NCI-H128 (cell line): ENCODE measurements around the gene MYO1D.

Experiments
- DNase-seq: peaks from one replicate; lab custom pipeline; 2025; ENCODE audit not compliant: unreplicated experiment; lab: John Stamatoyannopoulos, UW

MYO1D gene

DNA sequence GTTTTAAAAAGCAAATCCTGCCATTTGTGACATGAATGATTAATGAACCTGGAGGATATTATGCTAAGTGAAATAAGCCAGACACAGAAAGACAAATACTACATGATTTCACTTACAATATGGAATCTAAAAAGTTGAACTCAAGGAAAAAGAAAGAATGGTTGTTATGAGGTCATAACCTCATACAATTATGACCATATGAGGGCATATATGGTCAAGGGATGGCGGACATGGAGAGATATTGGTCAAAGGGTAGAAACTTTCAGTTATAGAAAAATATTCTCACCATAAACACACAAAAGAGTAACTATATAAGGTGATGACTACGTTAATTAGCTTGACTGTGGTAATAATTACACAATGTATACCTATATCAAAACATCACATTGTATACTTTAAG, 56.5 kb downstream of the MYO1D start:
- no peak for DNase-seq

DNA sequence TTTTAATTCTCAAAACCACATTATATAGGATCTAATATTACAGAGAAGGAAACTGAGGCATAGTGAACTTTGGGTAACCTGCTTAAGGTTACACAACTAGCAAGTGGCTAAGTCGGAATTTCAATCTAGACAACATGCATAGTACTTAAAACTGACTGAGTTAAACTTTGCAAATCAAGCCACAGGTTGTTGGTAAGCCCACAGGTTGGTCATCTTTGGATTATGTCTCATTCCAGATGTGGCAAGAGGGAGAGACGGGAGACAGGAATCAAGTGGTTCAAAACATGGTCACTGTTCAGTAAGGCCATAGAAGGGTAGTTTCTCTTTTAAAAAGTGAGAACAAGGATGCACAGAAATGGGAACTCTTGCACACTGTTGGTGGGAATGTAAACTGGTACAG, 57.1 kb downstream of the MYO1D start:
- DNase-seq = no peak

DNA sequence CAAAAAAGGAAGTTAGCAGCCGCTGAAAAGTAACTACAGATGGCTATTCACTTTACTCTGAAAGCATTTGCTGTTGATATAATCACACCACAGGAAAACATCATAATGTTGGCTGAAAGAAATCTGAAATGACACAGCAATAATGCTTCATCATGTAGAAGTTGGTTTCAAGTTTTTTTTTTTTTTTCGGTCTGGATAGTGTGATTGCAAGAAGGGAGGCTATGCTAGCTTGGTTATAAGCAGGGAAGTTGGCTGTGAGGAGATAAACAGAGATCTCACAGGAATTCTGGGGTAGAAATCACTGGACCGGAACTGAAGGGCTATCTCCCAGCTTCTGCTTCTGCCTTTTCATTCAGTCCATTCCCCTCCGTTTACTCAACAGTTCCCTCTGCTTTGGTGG, 57.9 kb downstream of the MYO1D start:
- DNase-seq = no peak

DNA sequence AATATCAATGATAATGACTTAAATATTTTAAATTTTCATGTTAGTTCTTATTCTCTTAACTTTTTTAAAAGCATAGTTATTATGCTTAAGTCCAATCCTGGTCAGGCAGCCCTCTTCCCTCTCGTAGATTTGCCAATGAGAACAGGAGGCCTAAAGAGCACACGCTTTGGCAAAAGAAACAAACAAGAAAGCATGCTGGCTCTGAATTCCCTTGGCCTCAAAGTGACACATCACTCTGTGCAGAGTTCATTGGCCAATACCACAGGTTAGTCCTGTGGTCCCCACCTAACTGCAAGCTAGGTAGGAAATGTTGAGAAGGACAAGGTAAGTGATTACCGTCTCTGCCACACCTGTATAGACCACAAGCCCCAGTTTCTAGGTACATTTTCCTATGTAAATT, 61.5 kb downstream of the MYO1D start:
- no peak for DNase-seq

DNA sequence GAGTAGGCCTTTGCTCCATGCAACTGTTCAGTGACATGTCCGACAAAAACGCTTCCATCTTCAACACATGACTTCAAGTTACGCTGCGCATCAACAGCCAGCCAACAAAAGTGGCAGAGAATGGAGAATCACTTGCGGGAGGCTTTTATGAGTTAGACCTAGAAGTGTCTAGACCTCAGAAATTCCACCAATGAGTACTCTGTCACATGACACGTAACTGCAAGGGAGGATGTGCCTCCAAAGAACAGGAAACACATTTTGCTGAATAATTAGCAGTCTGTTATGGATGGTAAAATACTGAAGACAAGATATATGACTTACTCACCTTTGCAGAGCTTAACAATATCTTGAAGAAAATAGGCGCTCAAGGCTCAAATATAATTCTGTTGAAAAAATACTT, 62.1 kb downstream of the MYO1D start:
- no peak for DNase-seq

DNA sequence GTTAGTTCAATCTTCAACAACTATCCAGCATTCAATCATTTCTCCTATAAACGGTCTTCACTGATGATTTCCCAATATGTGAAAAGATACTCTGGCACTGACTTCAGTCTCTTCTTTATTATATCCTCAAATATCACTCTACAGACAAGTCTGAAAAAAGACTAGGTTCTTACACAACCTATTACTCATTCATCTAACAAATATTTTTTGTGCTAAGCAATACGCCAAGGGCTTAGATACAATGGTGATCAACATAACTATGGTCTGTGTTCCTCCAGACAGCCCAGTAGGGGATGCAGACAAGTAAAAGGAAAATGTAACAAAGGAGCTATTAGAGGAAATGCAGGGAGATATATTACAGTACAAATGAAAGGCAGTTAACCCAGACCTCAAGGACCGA, 63.9 kb downstream of the MYO1D start:
- no peak for DNase-seq

DNA sequence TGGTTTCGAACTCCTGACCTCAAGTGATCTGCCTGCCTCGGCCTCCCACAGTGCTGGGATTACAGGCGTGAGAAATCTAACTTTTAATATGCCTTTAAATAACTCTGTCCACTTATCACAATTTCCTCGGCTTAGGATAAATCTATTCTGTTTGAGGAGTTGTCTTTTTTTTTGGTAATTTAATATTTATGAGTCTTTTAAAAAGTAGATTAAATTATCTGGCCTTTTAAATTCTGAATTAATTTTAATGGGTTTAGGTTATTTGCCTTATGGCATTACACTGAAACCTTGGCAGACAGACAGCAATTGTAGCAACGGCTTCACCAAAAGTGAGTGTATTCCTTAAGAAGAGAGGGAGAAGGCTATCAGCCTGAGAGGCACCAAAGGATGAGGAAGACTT, 66.2 kb downstream of the MYO1D start:
- DNase-seq = no peak

DNA sequence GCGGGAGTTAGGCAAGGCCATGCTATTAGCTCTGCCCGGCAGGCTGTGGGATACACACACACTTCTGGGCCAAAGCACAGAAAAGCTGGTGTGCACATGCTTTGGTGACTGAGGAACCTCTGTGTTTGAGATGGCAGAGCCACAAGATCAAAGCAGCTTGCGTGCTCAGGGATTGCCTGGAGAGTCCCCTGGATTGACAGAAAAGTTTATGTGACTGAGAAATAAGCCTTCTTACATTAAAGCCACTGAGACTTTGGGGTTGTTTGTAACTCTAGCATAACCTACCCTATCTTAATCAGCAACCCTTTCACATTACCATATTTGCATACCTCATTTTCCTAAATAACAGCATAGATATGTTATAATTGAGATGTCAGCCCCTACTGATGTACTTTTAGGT, 69.3 kb downstream of the MYO1D start:
- no peak for DNase-seq

DNA sequence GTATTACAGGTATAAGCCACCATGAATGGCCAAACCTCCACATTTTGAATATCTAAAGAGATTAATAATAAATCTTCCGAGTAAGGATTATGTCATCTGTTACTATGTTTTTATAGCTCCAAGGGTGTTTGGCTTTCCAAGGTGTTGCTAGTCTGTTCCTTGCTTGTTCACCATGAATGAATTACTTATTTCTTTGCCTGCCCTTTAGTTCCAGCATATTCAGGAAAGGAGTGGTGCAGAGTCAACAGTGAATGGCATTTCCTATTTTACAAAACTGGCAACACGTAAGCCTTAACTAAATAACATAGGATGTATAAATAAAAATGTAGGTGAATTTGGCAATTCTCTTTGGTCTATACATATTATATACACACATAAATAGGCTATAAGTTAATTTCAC, 70.3 kb downstream of the MYO1D start:
- no peak for DNase-seq

DNA sequence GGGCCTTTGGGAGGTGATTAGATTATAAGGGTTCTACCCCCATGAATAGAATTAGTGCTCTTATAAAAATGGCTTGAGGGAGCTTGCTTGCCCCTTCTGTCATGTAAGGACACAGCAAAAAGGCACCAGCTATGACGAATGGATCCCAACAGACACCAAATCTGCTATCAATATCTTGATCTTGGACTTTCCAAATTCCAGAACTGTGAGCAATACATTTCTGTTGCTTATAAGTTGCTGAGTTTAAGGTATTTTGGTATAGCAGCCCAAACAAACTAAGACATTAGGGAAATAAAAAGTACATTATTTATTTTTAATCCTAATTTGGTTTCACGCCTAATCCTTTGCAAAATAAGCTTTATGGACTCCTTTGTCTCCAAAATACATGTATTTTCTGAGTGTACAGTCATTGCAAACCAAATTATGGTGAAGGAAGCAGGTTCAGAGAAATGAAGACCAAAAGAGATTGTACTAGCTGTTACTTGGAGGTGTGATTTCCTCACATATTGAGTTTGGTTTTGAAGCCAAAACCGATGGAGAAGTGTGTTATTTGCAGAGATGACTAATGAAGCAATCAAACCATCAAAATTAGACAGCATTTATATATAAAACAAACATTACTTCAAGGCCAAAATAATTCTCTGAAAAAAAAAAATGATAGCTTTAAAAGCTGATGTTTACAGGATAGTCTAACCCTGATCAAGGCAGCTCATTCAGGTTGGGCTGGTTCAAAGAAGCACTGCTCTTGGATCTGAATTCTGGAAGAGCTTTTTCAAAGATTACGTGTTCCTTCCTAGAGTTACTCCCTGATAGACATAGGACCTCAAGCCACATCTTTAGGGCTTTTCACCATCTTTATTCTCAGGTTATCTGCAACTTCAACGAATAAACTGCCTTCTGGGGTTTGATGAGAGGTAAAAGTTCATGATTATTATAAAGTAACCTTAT, 71.6 kb downstream of the MYO1D start:
- DNase-seq = no peak

DNA sequence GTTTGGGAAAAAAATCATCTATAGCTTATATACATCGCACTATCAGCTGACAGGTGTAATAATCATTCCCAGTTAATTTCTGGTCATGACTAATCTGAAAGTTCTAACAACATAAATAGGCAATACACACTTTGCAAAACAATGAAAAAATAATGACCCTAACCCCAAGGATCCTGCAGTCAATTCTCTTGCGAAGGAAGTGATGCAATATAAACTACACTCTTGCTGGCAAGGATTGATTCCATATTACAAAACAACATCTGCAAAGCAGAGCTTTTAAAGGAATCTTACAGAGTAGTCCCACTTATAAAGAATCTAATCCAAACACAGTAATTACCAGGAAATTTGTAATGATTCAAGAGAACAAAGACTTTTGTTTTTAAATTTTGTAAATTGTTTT, 73.4 kb downstream of the MYO1D start:
- no peak for DNase-seq

DNA sequence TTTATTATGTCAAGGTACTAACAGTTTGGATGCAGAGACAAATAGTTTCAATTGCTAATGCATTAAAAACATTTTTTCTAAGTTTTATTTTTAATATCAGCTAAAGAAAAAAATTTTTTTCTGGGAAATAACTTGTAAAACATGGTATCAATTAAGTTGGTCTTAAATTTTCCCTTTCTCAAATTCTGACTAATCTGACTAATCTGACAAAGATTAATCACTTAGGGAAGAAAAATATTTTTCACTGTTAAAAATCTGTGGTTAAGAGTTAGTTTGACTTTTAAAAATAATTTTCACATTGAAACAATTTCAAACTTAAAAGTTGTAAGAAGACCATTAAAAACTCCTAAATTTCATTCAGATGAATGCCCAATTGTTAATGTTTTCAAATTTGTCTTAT, 74.6 kb downstream of the MYO1D start:
- no peak for DNase-seq

DNA sequence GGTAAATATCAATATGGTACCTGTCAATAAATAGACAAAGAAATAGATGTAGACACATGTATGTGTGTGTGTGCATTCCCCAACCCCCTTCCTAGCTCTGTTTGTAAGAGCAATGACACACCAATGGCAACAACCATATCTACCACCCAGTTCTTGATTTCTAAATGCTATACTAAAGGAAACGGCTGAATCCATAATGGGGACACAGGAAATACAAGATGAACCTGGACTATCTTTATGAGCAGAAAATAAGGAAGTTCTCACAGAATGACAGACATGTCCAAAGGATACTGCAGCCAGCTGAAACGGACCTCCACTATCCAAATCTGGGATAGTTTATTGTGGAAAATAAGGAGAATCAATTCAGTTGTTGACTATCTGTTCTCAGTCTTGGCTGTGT, 75.3 kb downstream of the MYO1D start:
- no peak for DNase-seq

DNA sequence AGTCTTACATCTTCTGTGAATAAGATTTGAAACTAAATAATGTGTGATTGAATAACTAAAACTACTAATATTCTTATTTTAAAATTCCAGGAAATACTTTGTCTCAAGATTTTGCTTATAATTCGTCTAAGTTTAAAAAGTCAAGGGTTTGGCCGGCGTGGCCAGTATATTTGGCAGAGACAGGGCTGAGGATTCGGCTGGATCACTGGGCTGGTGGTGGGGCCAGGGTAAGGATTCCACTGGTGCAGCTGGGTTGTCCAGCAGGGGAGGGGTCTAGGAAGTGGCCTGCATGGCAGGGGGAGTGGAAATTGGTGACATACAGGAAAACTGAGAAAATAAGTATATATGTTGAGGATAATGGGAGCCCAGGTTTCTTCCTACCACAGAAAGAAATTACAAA, 75.7 kb downstream of the MYO1D start:
- no peak for DNase-seq

DNA sequence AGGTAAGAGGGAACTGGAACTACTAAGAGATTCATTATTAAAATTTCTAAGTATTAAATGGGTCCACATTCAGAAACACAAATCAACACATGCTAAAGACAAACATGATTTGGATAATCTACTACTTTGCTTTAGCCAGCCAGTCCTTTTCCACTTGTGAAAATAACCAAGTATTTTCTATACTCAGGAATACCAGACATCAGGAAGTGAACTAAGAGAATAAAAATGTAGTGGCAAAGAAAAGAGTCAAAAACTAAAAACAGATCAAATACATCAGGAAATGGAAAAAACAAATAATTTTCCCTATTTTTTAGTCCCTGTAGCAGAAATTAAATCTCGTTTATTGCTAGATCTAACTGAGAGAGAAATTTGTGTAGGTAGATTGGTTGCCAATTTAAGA, 78.0 kb downstream of the MYO1D start:
- no peak for DNase-seq

DNA sequence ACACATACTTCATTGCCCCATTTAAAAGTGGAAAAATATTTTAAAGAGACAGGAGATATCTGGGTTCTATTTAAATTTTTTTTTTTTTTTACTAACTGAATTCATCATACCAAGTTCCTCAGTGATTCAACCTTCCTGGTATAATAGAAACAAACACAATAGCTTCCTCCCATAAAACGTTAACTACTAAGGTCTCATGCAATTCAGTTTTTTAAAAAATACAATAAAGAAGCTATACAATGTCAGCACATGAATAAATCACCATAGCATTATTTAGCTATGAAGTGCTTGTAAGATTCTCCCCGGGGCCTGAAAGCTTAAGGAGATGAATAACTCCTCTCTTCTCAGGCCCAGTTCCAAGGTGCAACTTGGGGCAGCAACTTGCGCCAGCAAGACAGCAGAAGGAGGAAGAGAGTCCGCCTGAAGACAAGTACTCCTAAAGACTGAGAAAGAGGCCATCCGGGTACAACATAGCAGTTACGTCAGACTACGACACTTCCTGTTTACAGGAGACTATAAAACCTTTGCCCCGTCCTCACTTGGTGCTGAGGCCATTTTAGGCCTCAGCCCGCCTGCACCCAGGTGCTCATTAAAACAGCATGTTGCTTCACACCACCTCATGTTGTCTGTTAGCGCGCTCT, 81.5 kb downstream of the MYO1D start:
- DNase-seq = no peak

DNA sequence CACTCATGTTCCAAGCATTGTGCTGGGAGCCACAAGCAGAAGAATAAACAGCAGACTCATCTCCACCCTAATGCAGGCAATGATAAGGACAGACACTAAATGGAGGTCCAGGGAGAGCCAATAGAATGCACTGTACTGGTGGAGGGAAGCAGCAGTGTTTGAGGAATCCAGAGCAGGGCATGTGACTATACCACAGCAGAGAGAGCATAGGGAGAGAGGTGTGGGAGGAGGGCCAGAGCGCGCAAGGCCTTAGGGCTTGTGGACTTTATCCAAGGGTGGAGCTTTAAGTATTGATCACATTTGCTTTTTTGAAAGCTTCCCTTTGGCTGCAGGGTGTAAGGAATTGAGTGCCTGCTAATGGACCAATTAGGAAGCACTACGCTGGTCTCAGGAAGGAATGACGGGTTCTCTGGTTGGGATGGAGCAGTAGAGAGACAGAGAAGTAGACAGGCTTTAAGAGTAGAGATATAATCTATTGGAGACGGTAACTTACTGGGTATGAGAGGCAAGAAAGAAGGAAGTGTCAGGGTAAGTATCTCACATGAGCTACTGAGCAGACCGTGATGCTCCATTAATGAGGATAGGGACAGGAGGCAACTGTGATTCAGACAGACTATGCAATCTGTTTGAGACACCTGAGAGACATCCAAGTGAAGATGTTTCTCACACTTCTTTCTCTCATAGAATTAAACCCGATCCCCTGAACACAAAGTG, 82.2 kb downstream of the MYO1D start:
- no peak for DNase-seq

DNA sequence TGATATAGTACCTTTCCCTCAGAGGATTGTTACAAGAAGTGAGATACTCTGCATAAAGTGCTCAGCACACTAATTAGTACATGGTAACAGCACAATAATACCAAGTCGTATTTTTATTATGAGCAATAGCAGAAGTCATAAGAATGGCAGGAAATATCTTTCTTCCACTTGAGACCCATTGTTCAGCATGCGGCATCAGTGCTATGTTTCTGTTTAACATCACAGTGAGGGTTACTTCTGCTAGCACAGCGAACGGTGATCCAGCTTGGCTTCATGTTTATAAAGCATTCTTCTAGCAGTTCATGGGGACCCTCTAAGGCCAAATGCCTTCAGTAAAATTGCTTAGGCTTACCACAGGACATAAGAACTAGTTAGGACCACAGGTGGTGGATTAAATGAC, 83.1 kb downstream of the MYO1D start:
- DNase-seq = no peak

DNA sequence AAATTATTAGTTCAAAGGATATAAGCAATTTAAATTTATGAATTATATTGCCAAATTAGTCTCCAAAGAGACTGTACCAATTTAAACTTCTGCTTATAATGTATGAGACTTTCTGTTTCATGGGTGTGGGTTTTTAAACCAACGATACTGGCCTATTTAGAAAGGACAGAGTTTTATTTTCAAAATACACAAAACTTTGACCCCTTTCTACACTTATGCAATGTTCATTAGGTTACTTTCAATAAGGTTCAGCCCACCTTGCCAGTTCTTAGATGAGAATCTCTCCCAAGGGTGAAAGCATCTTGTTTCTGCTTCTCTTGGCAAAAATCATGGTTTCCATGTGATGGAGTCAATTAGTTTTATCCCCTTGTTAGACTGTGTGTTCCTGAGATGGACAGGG, 84.7 kb downstream of the MYO1D start:
- no peak for DNase-seq

DNA sequence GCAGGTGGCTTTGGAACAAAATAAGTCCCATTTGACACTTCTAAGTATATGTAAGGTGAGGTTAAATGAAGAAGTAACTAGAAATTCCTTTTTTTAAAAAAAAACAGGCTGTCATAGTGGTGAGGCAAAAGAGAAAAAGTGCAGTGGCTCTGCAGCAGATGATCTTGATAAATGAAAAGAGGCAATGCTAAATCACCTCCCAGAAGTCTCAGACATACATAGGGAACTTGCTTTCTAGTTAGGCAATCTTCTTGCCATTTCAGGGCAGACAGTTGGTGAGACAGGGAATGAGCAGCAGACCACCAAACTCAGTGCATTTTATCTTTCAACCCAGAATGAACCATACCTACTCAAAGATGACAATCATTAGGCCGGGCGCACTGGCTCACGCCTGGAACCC, 90.8 kb downstream of the MYO1D start:
- no peak for DNase-seq

DNA sequence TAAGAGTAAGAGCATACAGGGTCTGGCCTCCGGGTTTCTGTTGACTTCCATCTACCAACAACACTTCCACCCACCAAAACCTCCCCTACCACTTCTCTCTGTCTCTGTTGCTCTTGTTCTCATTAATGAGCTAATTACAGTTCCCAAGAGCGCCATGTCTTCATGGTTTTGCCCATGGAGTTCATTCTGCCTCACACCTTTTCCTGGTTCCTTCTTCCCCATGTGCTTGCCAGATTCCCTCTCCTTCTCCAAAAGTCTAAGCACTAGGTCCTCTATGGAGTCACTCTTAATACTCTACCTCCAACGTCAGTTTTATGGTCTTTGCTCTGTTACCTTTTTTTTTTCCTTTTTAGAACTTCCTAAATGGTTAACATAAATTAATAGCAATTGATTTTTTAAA, 92.8 kb downstream of the MYO1D start:
- DNase-seq = no peak

DNA sequence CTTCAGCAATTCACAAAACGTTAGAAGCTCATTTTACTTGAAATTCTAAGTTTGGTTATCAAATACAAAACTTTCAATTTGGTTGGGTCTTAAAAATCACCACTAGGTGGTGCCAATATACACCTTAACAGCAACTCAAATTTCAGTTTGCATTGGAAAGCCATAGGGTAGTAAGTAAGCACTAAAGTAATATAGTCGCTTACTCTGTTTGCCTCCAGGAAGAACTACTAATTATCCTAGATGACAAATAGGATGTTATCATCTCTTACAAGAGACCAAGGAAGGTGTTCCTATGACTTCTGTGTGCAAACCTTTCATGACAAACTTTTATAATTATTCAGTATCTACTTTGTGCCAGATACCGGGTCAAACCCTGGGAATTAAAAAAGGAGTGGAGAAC, 93.3 kb downstream of the MYO1D start:
- no peak for DNase-seq
